ENCODE results near the gene PPP1R12B.

PPP1R12B gene

GRCh38 chr1:202639500-202639899 lies 291.0 kb downstream of the PPP1R12B start:
- DNase-seq, result no peak

DNA sequence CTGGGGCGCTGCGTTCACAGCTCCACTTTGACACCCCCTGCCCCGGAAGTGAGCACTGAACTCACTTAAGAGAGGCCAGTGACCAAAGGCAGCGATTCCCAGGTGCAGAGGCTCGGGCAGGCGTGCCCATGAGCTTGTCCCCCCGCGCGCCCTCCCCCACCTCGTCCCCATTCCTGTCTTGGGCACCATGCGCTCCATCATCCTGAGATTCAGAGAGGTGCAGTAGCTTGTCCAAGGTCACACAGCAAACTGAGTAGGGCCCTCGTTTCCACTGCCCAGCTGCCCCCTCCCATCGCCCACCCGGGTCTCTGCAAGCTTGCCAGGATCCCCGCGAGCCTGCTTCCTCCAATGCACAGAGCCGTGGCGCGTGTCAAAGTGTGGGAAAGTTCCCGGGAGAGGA lies 293.7 kb downstream of the PPP1R12B start:
- no peak for DNase-seq

All from stimulated activated naive CD4-positive, alpha-beta T cell (primary cell).